NCI-H345 (cell line): ENCODE data around the gene SLC22A3.
"Not testable (repeated sequence)": the region's sequence is repeated elsewhere in the genome, so short reads cannot be mapped to it uniquely, and the experiment has no call there.

Experiments used
- DNase-seq: peaks from one replicate; lab custom pipeline; 2025; lab: John Stamatoyannopoulos, UW

SLC22A3 gene

DNA sequence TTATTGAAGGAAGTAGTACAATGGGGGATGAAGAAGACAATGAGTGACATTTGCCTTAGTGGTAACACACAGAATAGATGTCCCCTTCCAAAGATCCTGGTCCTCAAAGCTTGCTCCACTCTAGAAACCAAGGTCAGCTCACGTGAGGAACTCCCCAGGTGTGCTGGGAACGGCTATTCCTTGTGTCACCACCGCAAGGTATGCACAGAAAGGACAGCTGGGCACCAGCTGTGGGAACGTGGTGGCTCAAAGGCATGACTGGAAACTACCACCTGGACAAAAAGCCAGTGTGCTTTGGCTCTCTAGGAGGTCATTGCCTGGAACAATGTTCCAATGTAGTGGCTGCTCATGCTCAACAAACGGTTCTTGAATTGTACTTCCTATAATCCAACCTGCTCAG, 94.0 kb downstream of the SLC22A3 start:
- DNase-seq, result no peak

DNA sequence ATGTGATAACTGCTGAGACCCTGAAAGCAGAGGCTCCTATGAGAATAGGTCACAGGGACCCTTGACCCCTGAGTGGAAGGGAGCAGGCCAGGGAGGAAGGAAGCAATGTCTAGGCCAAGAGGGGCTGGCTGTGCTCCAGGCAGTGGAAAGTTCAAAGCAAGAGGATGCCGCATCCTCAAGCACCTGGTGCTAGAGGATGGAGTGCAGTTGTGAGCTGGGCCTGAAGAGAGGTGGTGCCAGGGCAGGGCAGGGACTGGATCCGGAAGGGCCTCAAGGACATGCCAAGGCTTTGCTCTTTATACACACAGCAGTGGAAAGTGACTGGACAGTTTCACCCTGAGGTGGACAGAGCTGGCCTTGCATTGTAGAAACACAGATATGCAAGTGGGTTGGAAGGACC, 97.0 kb downstream of the SLC22A3 start:
- no peak for DNase-seq

DNA sequence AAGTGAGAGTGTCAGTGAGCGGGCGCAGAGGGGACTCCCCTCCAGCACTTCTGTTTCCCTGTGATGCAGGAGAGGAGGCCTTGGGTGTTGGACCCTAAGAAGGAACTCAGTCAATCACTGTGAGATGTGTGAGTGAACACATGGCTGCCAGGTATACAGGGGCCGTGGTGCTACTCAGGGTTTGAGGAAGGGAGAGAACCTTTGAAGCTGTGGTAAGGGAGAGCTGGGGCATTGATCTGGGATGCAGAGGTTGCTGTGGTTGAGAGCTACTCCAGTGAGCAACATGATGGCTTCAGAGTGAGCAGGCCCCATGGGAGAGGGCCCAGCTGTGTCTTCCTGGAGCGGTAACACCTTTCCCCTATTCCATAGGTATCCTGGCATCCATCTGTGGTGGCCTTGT, 99.2 kb downstream of the SLC22A3 start:
- DNase-seq, result no peak

DNA sequence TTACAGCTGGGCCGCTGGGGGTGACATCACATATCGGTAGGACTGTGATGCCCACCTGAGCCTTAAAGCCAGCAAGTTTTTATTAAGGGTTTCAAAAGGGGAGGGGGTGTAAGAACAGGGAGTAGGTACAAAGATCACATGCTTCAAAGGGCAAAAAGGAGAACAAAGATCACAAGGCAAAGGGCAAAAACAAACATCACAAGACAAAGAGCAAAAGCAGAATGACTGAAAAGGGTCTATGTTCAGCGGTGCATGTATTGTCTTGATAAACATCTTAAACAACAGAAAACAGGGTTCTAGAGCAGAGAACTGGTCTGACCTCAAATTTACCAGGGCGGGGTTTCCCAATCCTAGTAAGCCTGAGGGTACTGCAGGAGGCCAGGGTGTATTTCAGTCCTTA, 101.6 kb downstream of the SLC22A3 start:
- DNase-seq, result not testable (repeated sequence)

DNA sequence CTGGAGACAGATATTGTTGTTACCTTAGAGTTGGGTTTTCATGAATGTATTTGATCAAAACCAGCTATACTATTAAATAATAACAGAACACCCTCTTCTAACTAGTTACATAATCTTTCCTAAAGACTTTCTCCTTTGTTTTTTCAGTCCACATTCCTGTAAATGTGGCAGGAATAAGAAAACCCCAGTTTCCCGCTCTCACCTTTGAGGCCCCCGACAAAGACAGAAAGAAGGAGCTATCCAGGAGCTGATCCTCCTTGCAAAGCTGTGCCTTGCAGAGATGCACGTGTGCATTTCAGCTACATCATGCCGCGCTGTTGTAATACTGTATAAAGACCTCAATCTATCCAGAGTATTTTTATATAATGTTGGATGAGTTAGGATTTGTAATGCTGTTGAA, 102.7 kb downstream of the SLC22A3 start:
- no peak for DNase-seq

DNA sequence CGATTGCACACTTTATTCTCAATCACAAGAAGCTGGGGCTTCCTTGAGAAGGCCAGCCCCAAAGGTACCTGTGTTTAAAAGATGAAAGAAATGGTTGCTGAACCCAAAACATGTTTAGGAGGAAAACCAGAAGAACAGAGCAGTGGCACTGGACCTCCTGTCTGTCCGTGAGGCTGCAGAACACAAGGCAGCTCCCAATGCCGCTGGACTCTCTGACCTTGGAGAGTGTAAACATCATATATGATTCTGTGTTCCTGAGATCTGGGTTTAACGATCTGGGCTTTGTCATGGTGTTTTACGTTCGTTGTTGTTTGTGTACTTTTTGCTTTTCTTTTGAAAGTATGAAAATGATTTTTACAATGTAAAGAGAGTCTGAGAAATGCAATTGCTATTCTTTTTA, 106.1 kb downstream of the SLC22A3 start:
- DNase-seq, result no peak

DNA sequence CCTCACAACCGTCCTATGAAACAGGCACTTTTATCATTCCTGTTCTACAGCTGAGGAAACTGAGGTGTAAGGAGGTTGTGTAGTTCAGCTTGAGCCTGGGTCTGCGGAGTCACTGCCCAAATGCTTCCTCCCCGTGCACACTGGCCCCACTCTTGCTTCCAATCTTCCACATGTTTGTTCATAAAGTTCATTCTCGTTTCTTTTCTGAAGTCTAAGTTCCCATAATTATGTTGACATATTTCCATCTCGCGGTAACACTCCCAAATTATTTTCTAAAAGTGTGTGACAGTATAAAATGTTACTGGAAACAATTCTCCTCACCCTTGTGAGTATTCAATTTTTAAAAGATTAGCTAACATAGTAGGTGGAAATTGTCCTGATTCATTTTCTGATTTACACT, 106.9 kb downstream of the SLC22A3 start:
- no peak for DNase-seq

DNA sequence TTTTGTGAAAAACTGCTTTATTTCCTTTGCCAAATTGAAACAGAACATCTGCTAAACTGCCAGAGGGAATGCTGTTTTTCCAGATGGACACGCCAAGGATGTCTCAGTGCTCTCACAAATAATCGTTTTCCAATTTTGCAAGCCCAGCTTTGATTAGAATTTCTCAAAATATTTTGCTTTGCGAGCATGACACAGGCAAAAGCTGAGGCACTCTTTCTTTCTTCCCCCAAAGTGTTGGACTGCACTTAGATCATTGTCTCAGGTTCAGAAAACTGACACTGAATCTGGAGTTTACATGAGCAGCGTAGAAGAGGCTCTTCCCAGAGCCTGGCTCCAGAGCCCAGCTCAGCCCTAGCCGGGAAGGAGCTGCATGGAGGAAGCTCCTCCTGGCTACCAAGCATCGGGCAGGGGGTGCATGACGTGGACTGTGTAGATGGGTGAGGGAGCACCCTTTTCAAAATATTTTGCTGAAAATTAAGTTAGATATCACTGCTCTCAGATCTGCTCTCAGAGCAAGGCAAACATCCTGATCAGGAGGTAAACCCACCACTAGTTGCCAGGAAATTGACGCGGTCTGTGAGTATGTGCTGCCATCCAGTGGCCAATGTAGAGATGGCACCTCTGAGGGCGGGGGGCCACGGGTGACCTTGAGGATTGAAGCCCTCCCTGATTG, 107.5 kb downstream of the SLC22A3 start:
- peak; percentile 28 for DNase-seq

DNA sequence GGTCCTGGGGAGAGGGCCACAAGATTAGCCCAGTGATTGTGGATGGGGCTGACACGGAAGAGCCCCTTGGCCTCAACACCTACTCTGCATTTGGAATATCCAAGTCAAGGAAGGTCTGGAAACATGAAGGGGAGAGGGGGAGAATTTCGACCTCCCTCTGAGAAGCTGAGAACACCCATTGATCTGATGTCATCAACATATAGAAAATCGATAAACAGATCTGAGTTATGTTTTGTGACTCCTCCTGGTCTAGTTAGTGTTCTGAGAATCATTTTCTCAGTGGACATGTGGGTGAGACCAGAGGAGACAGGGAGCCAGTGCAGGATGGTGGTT, 108.0 kb downstream of the SLC22A3 start:
- no peak for DNase-seq

DNA sequence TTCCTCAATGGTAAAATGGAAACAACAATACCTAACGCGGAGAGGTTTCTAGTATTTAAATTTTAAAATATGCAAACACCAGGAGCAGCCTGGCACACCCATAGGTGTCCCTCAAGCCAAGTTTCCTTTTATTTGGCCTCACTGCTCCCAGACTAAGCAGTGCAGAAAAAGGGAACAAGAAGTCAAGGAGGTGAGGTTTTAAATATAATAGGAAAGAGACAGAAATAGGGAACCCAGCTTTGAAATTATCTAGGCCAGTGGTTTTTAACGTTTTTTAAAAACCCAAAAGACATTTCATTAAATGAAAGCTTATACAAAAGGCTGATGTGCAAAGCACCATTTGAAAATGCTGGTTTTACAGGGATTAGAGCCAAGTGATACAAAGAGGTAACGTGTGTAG, 109.6 kb downstream of the SLC22A3 start:
- no peak for DNase-seq

DNA sequence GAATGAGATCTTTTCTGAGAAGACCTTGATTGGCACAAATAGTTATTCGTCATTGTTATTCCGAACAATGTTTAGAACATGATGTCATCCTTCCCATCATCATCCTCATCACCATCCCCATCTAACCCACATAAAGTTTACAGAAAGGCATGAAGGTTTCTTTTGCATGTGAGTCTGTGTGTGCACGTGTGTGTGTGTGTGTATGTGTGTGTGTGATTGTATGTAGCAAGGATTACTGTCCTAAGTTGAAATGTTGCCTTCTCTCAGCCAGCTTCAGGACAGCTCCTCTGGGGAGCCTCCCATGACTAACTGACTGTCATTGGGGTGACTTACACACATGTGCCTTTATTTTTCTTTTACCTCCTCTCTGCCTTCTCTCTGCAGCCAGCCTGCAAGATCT, 113.5 kb downstream of the SLC22A3 start:
- no peak for DNase-seq

DNA sequence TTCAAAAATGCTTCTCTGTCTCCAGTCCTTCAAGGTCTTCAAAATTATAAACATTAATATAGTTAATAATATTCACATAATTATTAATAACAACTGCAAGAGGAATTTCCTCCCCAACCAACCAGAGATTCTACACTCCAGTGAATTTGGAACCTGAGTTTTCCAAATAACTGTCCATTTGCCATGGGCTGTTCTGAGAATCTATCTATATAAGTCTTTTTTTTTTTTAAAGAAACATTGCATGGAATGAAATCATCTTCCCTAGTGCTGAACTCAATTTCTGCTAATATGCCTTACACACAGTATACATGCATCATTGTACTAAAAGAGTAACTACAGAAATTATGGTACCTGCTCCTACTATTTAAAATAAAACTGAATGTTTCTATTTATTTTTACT, 113.9 kb downstream of the SLC22A3 start:
- DNase-seq, result no peak

DNA sequence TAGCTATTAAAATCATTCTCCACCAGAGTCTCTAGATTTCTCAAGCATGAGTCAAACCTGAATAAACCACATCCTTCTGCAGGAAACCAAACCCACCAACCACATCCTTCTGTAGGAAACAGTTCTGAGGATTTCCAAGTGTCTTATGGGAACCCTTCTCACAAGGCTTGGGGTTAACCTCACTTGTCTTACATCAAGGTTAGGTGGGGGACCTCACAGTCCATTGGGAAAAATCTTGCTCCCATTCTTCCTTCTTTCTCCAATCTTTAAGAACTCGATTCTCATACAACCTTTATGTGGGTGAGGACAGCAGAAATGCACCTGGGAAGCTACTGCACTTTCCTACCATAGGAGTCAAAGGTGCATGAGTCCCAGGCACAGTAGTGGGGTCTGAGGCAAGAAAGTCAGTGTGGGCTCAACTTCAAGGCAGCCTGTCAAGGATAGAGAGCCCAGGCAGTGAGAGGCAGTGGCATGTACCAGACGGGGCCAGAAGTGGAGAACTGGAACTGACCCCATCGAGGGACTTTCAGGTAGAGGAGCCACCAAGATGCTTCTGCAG, 114.5 kb downstream of the SLC22A3 start:
- DNase-seq, result no peak

DNA sequence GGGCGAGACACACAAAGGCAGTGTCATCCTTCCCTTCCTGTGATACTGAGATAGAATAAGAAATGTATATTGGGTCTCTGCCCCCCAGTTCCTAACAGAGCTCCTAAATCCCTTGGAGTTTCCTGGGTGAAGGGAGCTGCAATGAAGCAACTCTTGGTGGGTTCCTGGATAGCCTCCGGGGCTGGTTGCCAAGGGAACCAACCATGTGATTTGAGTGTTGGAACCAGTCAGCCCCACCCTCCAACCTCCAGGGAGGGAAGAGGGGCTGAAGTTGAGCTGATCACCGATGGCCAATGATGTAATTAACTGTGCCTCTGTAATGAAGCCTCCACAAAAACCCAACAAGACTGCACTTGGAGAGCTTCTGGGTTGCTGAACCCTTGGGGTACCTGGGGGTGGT, 116.6 kb downstream of the SLC22A3 start:
- no peak for DNase-seq

DNA sequence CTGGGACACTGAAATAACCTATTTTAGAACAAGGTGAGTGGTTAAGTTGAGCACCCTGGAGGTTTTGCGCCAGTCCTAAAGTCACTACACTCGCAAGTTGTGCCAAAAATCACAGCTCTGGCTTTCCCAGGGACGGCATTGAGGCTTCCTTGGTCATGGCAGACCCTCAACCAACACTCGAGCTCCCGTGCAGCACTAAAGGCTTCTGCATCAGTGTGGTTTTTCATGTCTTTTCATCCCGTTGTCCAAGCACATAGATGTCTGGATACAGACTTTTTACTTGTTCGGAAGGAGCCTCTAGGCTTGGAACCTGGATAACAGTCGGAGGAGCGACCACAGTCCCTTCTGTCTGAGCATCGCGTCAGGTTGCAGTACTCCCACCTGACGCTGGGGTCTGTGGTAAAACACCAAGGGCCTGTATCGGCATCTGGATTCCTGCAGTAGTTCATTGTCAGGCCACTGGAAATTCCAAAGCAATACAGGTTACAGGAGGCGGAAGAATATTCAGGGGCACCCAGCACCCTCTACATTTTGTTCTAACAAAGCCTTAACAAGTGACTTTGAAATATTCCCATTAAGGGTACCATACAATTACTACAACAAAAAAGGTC, 119.2 kb downstream of the SLC22A3 start:
- not testable (repeated sequence) for DNase-seq

DNA sequence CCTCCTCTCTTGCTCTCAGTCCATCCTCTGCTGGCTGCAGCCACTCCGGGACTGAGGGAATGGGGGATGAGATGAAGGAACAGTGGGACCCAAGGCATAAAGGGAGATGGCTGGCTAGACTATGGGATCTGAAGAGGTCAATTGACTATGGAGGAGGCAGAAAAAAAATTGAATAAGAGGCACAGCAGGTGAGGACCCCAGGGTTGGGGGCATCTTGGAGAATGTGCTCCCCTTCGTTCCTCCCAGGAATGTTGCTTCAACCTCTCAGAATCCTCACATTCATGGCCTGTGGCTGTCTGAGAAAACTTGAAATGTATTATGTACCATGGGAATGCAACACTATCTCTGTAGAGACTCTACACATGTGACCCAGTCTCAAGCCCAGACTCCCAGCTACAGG, 121.0 kb downstream of the SLC22A3 start:
- DNase-seq, result no peak

DNA sequence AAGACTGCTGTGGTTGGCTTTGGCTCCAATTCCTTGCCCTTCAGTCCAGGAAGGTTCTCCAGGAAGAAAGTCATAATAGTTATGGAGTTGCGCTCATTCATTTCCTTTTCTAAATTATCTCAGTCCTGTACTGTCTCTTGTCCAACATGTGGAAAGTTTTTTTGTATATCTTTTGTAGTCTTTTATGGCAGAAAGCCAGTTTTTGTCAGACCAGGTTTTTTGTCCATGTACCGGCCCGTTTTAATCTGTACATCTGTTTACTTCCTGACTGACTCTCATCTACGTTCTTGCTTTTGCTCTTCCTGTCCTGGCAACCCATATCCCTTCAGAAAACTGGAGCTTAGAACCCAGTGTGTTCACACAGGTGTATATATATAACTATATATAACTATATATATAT, 127.9 kb downstream of the SLC22A3 start:
- DNase-seq, result not testable (repeated sequence)

DNA sequence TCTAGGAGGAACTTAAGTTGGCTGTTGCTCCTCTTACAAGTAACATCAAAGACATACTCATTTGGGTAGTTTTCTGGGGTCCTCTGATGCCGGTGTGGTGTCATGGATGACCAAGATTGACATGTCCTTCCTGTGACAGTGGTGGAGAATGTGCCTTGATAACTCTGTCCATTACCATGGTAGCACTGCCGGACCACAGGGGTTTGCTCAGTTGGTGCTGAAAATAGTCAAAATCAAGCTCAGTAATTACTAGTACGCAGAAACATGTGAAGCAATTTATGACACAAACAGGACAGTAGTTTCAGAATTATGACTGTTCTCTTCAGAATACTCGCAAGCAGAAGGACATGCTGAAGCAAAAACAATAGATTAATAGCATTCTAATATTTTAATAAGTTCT, 128.9 kb downstream of the SLC22A3 start:
- DNase-seq, result not testable (repeated sequence)

DNA sequence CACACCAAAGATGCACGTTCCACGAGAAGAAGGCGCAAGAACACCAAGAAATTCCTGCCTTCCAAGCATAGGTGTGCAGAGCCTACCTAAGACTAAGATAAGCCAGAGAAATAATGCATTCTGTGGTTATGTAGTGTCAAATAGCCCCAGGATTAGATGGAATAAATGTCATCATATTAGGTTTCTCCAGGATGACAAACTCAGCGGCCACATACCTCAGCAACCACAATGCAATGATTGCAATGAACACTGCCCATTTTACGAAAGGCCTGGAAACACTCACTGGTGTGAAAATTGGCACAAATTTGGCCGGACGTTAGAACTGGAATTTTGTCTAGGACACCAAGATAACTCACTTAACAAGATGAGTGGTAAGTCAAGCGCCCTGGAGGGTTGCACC, 129.7 kb downstream of the SLC22A3 start:
- DNase-seq, result no peak

DNA sequence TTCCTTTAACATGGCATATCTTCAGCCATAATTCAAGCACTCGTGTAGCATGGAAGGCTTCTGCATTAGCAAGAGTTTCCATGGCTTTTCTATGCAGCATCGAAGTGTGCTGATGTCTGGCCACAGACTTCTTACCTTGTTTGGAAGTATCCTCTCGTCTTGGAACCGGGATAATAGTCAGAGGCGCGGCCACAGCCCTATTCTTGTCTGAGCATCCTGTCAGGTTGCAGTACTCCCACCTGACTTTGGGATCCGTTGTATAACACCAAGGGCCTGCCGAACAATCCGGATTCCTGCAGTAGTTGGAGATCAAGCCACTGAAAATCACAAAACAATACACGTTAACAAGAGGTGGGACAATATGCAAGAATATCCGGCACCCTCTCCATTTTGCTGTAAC, 138.9 kb downstream of the SLC22A3 start:
- DNase-seq, result no peak

DNA sequence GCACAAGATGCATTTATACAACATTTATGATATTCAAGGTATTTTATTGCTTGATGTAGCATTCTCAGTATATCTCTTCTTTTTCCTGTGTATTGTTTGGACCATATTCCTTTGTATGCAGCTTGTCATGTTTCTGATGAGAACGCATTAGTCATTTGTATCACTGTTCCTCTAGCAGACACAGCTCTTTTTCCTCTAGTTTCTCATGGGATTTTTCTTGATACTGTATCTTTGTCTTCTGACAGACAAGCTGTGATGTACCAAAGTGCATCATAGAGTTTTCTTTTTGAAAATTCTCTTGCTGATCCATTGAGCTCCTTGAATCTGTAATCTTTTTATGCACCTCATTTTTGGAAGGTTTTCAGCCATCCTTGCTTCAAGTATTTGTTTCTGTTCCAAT, 140.9 kb downstream of the SLC22A3 start:
- no peak for DNase-seq

DNA sequence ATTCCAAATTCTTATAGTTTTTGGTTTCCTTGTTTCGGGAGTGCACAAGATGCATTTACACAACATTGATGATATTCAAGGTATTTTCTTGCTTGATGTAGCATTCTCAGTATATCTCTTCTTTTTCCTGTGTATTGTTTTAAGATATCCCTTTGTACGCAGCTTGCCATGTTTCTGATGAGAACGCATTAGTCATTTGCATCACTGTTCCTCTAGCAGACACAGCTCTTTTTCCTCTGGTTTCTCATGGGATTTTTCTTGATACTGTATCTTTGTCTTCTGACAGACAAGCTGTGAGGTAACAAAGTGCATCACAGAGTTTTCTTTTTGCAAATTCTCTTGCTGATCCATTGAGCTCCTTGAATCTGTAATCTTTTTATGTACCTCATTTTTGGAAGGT, 146.4 kb downstream of the SLC22A3 start:
- DNase-seq, result no peak

DNA sequence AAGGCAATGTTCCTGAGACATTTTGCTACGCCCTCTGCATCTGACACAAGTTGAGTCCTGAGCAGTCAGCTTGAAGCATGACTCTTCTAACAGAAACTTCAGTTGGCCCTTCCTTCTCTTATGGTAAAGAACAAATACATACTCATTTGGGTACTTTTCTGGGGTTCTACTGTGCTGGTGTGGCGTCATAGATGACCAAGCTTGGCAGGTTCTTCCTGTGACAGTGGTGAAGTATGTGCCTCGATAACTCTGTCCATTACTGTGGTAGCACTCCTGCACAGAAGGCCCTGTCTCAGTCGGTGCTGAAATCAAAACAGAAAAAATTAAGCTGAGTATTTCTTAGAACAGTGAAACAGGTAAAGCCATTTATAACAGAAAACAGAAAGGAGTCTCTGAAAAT, 152.5 kb downstream of the SLC22A3 start:
- no peak for DNase-seq
